Measurements from ENCODE around the gene FAM89B.

GRCh38 chr11:65557280-65558001 lies 14.9 kb upstream of the FAM89B start:
- TF ChIP-seq MAX (IDR thresholded peaks at IDR 0.05; ENCODE audit: insufficient read depth, insufficient read length) (no peak), EZH2 (IDR thresholded peaks at IDR 0.05; ENCODE audit: borderline replicate concordance, low read depth, low read length, severe bottlenecking) (no peak), POLR2A (IDR thresholded peaks at IDR 0.05; ENCODE audit: low read depth, low read length) (no peak), GATA2 (IDR thresholded peaks at IDR 0.05; ENCODE audit: insufficient read depth, insufficient read length, low read depth, low read length) (no peak)
- TF ChIP-seq, protein P1, sequence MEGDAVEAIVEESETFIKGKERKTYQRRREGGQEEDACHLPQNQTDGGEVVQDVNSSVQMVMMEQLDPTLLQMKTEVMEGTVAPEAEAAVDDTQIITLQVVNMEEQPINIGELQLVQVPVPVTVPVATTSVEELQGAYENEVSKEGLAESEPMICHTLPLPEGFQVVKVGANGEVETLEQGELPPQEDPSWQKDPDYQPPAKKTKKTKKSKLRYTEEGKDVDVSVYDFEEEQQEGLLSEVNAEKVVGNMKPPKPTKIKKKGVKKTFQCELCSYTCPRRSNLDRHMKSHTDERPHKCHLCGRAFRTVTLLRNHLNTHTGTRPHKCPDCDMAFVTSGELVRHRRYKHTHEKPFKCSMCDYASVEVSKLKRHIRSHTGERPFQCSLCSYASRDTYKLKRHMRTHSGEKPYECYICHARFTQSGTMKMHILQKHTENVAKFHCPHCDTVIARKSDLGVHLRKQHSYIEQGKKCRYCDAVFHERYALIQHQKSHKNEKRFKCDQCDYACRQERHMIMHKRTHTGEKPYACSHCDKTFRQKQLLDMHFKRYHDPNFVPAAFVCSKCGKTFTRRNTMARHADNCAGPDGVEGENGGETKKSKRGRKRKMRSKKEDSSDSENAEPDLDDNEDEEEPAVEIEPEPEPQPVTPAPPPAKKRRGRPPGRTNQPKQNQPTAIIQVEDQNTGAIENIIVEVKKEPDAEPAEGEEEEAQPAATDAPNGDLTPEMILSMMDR (IDR thresholded peaks at IDR 0.05; ENCODE audit: extremely low read depth in 1 of 2, insufficient read depth in 1 of 2, low read depth in 1 of 2, low read length in 2 of 2): no peak

All from endothelial cell of umbilical vein (primary cell).